GM23338 (cell line): ENCODE data around the gene DAGLB.

Experiments used
- EZH2 ChIP-seq: fragments of 200-600 bp; sonication (generic); IDR thresholded peaks from one replicate; pipeline ENCODE4 v1.8.0; 2017; ENCODE audit warnings: antibody characterized with exemption, mild to moderate bottlenecking, low read depth; ENCODE audit not compliant: unreplicated experiment
- EZH2phosphoT487 ChIP-seq: fragments of 200-600 bp; sonication (generic); IDR thresholded peaks from one replicate; pipeline ENCODE4 v1.8.1; 2018; ENCODE audit warnings: antibody characterized with exemption; ENCODE audit not compliant: unreplicated experiment
- POLR2AphosphoS5 ChIP-seq: IDR thresholded peaks from 2 replicates; pipeline ENCODE4 v1.6.1; 2016; ENCODE audit warnings: antibody characterized with exemption, low read depth
- REST ChIP-seq: IDR thresholded peaks from one replicate; pipeline ENCODE4 v1.6.1; 2018; ENCODE audit warnings: antibody characterized with exemption; ENCODE audit not compliant: unreplicated experiment
- TF ChIP-seq, protein P1 (sequence below), 2 experiments: fragments of 200-600 bp in 1 of 2; sonication (generic) in 1 of 2; conservative IDR thresholded peaks; 2 replicates each; pipeline versions ENCODE4 v1.5.1 to v1.6.1; 2016 to 2017; ENCODE audit warnings: antibody characterized with exemption in 2 of 2, low read depth in 2 of 2, mild to moderate bottlenecking in 2 of 2, moderate library complexity in 1 of 2

GRCh38 chr7:6446838-6447580 lies 745 bp downstream of the DAGLB start:
- TF ChIP-seq EZH2 (no peak), EZH2phosphoT487 (no peak), POLR2AphosphoS5 (peak; percentile 19; the same call in 1 of the 2 replicates), REST (no peak)
- TF ChIP-seq, protein P1, sequence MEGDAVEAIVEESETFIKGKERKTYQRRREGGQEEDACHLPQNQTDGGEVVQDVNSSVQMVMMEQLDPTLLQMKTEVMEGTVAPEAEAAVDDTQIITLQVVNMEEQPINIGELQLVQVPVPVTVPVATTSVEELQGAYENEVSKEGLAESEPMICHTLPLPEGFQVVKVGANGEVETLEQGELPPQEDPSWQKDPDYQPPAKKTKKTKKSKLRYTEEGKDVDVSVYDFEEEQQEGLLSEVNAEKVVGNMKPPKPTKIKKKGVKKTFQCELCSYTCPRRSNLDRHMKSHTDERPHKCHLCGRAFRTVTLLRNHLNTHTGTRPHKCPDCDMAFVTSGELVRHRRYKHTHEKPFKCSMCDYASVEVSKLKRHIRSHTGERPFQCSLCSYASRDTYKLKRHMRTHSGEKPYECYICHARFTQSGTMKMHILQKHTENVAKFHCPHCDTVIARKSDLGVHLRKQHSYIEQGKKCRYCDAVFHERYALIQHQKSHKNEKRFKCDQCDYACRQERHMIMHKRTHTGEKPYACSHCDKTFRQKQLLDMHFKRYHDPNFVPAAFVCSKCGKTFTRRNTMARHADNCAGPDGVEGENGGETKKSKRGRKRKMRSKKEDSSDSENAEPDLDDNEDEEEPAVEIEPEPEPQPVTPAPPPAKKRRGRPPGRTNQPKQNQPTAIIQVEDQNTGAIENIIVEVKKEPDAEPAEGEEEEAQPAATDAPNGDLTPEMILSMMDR (conservative IDR thresholded peaks at IDR 0.05; ENCODE audit: low read depth in 2 of 2), result no peak
